Measurements from ENCODE around the gene RC3H2. TPM values are rescaled to one million over a fixed set of nuclear protein-coding genes. Genes with fewer than 3 reads are reported as not detected.

RC3H2 gene
- total and polyA plus RNA-seq, 9 donors: 10.2 to 40.9 (median 31.7) TPM

DNA sequence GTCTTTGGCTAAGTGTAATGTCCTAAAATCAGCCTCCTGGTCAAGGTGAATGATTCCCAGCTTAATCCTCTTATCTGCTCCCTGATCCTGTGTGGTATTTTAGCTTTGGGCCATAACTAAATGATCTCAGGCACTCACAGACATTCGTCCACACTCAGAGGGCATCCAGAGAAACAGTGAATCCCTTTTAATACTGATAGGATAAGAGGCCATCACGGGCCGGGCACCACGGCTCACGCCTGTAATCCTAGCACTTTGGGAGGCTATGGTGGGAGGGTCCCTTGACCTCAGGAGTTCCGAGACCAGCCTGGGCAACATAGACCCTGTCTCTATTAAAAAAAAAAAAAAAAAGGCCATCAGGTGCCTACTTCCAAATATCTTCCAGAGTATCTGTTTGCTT is 83.1 kb downstream of the RC3H2 start:
- peaks cover 3% of the 10 kb centered on the region for H3K4me1 ChIP-seq (ENCODE audit: insufficient read depth)
- TF ChIP-seq POLR2A (IDR thresholded peaks at IDR 0.05) (no peak), EP300 (IDR thresholded peaks at IDR 0.05) (no peak), CTCF (IDR thresholded peaks at IDR 0.05) (no peak)

GRCh38 chr9:122821278-122821943 is 83.7 kb downstream of the RC3H2 start:
- peak in 1 of 5 donors; percentile 51 for DNase-seq
- TF ChIP-seq CTCF (IDR thresholded peaks at IDR 0.05) (no peak), EP300 (IDR thresholded peaks at IDR 0.05) (no peak), POLR2A (IDR thresholded peaks at IDR 0.05) (no peak)
- H3K36me3 ChIP-seq: no peaks in the 10 kb centered on the region
- no peak overlapping the region for H3K27ac ChIP-seq
- intact Hi-C loops (cut with DNase I): no loop called here
- H3K27me3 ChIP-seq: no peaks in the 10 kb centered on the region
- no peaks in the 10 kb centered on the region for H3K4me1 ChIP-seq (ENCODE audit: insufficient read depth)
- 19 to 24% (median 22%) methylated on average over 7 of the region's 7 CpGs for WGBS, 3 donors
- no peaks in the 10 kb centered on the region for H3K9me3 ChIP-seq
- no peak overlapping the region for H3K4me3 ChIP-seq

More for the DNA sequence above, 83.1 kb downstream of the RC3H2 start:
- Histone ChIP-seq H3K27me3 (no peaks in the 10 kb centered on the region), H3K36me3 (no peaks in the 10 kb centered on the region), H3K4me3 (no peak overlapping the region), H3K27ac (no peak overlapping the region), H3K9me3 (no peaks in the 10 kb centered on the region)
- WGBS, 3 donors: 80 to 86% (median 83%) methylated on average over 6 of the region's 6 CpGs
- intact Hi-C loops (cut with DNase I): no loop called here
- no peak for DNase-seq

- 93 to 98% (median 96%) methylated on average over 11 of the region's 11 CpGs for WGBS, 3 donors
- H3K4me1 ChIP-seq (ENCODE audit: insufficient read depth): no peaks in the 10 kb centered on the region
- no peak overlapping the region for H3K4me3 ChIP-seq
- no peaks in the 10 kb centered on the region for H3K27me3 ChIP-seq
- DNase-seq: no peak
- intact Hi-C loops (cut with DNase I): no loop called here
- H3K27ac ChIP-seq: no peak overlapping the region
- H3K36me3 ChIP-seq: no peaks in the 10 kb centered on the region
- TF ChIP-seq CTCF (IDR thresholded peaks at IDR 0.05): no peak
- TF ChIP-seq EP300 (IDR thresholded peaks at IDR 0.05): no peak
- no peak for TF ChIP-seq POLR2A (IDR thresholded peaks at IDR 0.05)
- no peaks in the 10 kb centered on the region for H3K9me3 ChIP-seq
These were observed 84.7 kb downstream of the RC3H2 start for GRCh38 chr9:122820490-122820845.

GRCh38 chr9:122819791-122820489 is 85.2 kb downstream of the RC3H2 start:
- Histone ChIP-seq H3K4me3 (no peak overlapping the region), H3K27ac (no peak overlapping the region), H3K4me1 (ENCODE audit: insufficient read depth) (no peaks in the 10 kb centered on the region), H3K9me3 (no peaks in the 10 kb centered on the region), H3K36me3 (no peaks in the 10 kb centered on the region), H3K27me3 (no peaks in the 10 kb centered on the region)
- TF ChIP-seq POLR2A (IDR thresholded peaks at IDR 0.05) (no peak), EP300 (IDR thresholded peaks at IDR 0.05) (no peak), CTCF (IDR thresholded peaks at IDR 0.05) (no peak)
- intact Hi-C loops (cut with DNase I): no loop called here
- WGBS, 3 donors: 47 to 71% (median 55%) methylated on average over 9 of the region's 9 CpGs
- no peak for DNase-seq
